ENCODE data around the gene DHRSX. TPM values are rescaled to one million over a fixed set of nuclear protein-coding genes. Genes with fewer than 3 reads are reported as not detected.

Gene DHRSX
- total RNA-seq, 8 experiments from 2014 or later, result 8.4 to 19.7 (median 13.6) TPM

DNA sequence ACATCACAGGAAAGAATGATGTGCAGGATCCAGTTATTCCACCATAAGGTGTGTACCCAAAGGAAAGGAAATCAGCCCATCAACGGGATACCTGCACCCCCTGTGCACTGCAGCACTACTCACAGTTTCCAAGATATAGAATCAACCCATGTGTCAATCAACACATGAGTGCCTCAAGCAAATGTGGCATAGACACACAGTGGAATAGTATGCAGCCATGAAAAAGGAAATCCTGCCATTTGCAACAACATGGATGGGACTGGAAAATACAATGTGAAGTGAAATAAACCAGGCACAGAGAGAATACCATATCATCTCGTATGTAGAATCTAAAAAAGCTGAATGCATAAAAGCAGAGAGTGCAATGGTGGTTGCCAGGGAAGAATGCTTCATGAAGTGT, 53.3 kb downstream of the DHRSX start:
- in situ Hi-C loops (cut with MboI; ENCODE audit: low pct_unique_long_range_greater_than_20kb in 2 of 9, low sequenced_read_pairs in 9 of 9, unreplicated experiment in 9 of 9), result no loop called here
- H3K4me1 ChIP-seq (replicated peaks in 1 of 2), result peaks cover 0 to 4% of the 10 kb centered on the region in 2 donors
- ATAC-seq (replicated peaks in 6 of 8), result no peak
- H3K27ac ChIP-seq, result no peak overlapping the region
- no peak overlapping the region for H3K4me3 ChIP-seq
- WGBS, 10 experiments, result 52 to 100% (median 95%) methylated on average over 1 to 2 of the region's 2 CpGs; no CpG with 5 or more reads in 6 of the 10 experiments

DNA sequence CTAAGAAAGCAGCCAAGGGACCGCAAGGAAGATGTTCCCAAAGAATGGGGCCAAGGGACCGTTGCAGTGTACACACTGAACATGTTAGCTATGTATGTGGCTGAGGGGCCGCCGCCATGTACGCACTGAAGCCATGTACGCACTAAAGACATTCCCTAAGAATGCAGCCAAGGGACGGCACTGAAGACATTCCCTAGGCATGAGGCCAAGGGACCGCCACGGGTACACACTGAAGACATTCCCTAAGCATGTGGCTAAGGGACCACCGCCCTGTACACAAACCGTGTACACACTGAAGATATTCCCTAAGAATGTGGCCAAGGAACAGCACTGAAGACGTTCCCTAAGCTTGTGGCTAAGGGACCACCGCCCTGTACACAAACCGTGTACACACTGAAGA, 54.0 kb downstream of the DHRSX start:
- Histone ChIP-seq H3K4me3 (no peak overlapping the region), H3K4me1 (replicated peaks in 1 of 2) (peaks cover 0 to under 1% of the 10 kb centered on the region in 2 donors), H3K27ac (no peak overlapping the region)
- WGBS, 10 experiments, result 86 to 100% (median 96%) methylated on average over 2 to 10 of the region's 14 CpGs; no CpG with 5 or more reads in 1 of the 10 experiments
- no peak for ATAC-seq (replicated peaks in 6 of 8)
- in situ Hi-C loops (cut with MboI; ENCODE audit: low pct_unique_long_range_greater_than_20kb in 2 of 9, low sequenced_read_pairs in 9 of 9, unreplicated experiment in 9 of 9), result no loop called here

DNA sequence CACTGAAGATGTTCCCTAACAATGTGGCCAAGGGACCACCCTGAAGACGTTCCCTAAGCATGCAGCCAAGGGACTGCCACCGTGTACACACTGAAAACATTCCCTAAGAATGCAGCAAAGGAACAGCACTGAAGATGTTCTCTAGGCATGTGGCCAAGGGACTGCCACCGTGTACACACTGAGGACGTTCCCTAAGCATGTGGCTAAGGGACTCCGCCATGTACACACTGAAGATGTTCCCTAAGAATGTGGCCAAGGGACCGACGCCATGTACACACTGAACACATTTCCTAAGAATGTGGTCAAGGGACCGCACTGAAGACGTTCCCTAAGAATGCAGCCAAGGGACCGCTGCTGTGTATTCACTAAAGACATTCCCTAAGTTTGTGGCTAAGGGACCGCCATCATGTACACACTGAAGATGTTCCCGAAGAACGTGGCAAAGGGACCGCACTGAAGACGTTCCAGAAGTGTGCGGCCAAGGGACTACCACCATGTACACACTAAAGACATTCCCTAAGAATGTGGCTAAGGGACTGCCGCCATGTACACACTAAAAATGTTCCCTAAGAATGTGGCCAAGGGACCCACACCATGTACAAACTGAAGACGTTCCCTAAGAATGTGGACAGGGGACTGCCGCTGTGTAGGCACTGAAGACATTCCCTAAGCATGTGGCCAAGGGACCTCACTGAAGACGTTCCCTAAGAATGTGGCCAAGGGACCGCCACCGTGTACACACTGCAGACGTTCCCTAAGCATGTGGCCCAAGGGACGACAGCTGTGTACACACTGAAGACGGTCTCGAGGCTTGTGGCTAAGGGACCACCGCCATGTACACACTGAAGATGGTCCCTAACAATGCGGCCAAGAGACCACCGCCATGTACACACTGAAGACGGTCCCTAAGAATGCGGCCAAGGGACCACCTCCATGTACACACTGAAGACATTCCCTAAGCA, 54.8 kb downstream of the DHRSX start:
- no peak for ATAC-seq (replicated peaks in 6 of 8)
- 70 to 100% (median 93%) methylated on average over 1 to 12 of the region's 31 CpGs; no CpG with 5 or more reads in 1 of the 10 experiments for WGBS, 10 experiments

DNA sequence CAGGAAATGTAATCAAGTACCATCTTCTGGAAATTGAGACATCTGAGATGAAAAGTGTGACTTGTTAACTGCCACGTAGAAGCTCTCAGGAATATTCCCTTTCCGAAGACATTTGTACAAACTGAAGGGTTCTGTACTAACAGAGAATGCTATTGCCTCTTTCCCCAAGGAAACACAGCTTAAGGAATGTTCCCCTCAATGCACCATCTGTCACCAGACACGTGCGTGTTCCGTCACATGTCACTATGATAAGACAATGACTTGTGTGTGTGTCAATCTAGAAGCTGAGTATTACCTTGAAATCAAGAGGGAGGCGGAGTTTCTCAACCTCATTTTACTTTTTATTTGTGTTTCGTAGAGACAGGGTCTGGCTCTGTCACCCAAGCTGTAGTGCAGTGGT, 58.1 kb downstream of the DHRSX start:
- in situ Hi-C loops (cut with MboI; ENCODE audit: low pct_unique_long_range_greater_than_20kb in 2 of 9, low sequenced_read_pairs in 9 of 9, unreplicated experiment in 9 of 9), result no loop called here
- 78 to 100% (median 85%) methylated on average over 2 to 7 of the region's 7 CpGs; no CpG with 5 or more reads in 3 of the 10 experiments for WGBS, 10 experiments
- Histone ChIP-seq H3K4me3 (no peak overlapping the region), H3K4me1 (replicated peaks in 1 of 2) (no peaks in the 10 kb centered on the region), H3K27ac (no peak overlapping the region)
- peak in 2 of 8 experiments; percentile 26 to 48 for ATAC-seq (replicated peaks in 6 of 8)

More for the DNA sequence above, 54.8 kb downstream of the DHRSX start:
- no peaks in the 10 kb centered on the region for H3K4me1 ChIP-seq (replicated peaks in 1 of 2)
- in situ Hi-C loops (cut with MboI; ENCODE audit: low pct_unique_long_range_greater_than_20kb in 2 of 9, low sequenced_read_pairs in 9 of 9, unreplicated experiment in 9 of 9), result no loop called here
- H3K27ac ChIP-seq, result no peak overlapping the region
- H3K4me3 ChIP-seq, result no peak overlapping the region

DNA sequence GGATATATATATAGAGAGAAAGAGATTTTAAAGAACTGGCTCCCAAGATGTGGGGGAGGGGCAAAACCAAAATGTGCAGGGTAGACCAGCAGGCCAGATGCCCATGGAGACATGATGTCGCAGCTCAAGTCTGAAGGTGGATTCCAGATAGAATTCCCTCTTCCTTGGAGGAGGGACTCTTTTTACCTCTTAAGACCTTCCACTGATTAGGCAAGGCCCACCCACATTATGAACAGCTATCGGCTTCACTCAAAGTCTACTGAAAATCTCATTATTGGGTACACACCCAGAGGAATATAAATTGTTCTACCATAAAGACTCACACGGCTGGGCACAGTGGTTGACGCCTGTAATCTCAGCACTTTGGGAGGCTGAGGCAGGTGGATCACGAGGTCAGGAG, 59.3 kb downstream of the DHRSX start:
- no peak for ATAC-seq (replicated peaks in 6 of 8)
- 83 to 100% (median 90%) methylated on average over 1 to 5 of the region's 5 CpGs; no CpG with 5 or more reads in 5 of the 10 experiments for WGBS, 10 experiments
- Histone ChIP-seq H3K4me3 (no peak overlapping the region), H3K4me1 (replicated peaks in 1 of 2) (no peaks in the 10 kb centered on the region), H3K27ac (no peak overlapping the region)
- in situ Hi-C loops (cut with MboI; ENCODE audit: low pct_unique_long_range_greater_than_20kb in 2 of 9, low sequenced_read_pairs in 9 of 9, unreplicated experiment in 9 of 9), result no loop called here

DNA sequence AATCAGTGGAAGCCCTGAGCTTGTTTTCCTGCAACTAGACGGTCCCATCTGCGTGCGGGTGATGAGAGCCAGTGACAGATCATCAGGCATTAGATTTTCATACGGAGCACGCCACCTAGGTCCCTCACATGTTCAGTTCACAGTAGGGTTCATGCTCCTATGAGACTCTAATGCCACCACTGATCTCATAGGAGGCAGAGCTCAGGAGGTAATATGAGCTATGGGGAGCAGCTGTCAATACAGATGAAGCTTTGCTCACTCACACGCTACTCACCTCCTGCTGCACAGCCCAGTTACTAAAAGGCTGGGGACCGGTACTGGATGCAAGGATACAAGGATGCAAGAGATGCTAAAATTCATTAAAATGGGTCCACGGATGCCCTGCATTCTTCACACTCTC, 61.2 kb downstream of the DHRSX start:
- ATAC-seq (replicated peaks in 6 of 8), result no peak
- Histone ChIP-seq H3K4me1 (replicated peaks in 1 of 2) (no peaks in the 10 kb centered on the region), H3K4me3 (no peak overlapping the region), H3K27ac (no peak overlapping the region)
- in situ Hi-C loops (cut with MboI; ENCODE audit: low pct_unique_long_range_greater_than_20kb in 2 of 9, low sequenced_read_pairs in 9 of 9, unreplicated experiment in 9 of 9), result no loop called here
- 83 to 100% (median 100%) methylated on average over 1 to 5 of the region's 8 CpGs; no CpG with 5 or more reads in 1 of the 10 experiments for WGBS, 10 experiments

DNA sequence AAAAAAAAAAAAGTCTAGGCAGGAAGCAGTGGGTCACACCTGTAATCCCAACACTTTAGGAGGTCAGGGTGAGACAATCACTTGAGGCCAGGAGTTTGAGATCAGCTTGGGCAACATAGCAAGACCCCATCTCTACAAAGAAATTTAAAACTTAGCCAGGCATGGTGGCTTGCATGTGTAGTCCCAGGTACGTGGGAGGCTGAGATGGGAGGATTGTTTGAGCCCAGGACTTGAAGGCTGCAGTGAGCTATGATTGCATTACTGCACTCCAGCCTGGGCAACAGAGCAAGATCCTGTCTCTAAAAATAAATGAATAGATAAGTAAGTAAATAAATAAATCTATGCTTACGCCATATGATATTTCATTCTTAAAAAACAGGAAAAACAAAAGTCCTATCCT, 65.3 kb downstream of the DHRSX start:
- in situ Hi-C loops (cut with MboI; ENCODE audit: low pct_unique_long_range_greater_than_20kb in 2 of 9, low sequenced_read_pairs in 9 of 9, unreplicated experiment in 9 of 9), result no loop called here
- 80 to 100% (median 100%) methylated on average over 1 to 2 of the region's 2 CpGs; no CpG with 5 or more reads in 5 of the 10 experiments for WGBS, 10 experiments
- Histone ChIP-seq H3K27ac (no peak overlapping the region), H3K4me1 (replicated peaks in 1 of 2) (no peaks in the 10 kb centered on the region), H3K4me3 (no peak overlapping the region)
- ATAC-seq (replicated peaks in 6 of 8), result no peak

DNA sequence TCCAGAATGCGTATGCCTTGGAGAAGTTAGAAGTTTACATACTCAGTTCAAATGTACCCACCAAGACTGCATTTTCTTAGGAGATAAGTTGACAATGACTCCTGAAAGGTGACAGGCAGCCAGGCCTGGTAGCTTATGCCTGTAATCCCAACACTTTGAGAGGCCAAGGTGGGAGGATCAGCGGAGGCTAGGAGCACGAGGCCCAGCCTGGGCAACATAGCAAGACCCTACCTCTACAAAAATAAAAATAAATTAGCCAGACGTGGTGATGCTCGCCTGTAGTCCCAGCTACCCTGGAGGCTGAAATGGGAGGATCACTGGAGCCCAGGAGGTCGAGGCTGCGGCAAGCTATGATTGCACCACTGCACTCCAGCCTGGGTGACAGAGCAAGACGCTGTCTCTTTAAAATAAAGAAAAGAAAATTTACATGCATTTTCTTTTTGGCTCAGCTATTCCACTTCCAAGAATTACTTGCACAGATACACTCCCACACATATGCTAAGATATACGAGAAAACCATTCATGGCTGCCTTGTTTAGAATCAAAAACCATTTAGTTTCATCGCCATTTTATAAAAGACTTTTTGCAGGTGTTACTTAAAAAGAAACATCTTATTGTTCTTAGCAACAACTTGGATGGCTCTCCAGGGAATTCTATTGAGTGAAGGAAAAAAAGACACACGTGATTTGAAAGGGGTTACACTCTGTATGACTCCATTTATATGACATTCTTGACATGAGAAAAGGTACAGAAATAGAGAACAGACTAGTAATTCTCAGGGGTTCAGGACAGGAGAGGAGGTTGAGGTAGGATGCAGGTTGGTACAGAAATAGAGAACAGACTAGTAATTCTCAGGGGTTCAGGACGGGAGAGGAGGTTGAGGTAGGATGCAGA, 66.3 kb downstream of the DHRSX start:
- in situ Hi-C loops (cut with MboI; ENCODE audit: low pct_unique_long_range_greater_than_20kb in 2 of 9, low sequenced_read_pairs in 9 of 9, unreplicated experiment in 9 of 9), result no loop called here
- no peaks in the 10 kb centered on the region for H3K4me1 ChIP-seq (replicated peaks in 1 of 2)
- ATAC-seq (replicated peaks in 6 of 8), result no peak
- WGBS, 10 experiments, result 48 to 85% (median 72%) methylated on average over 2 to 6 of the region's 12 CpGs; no CpG with 5 or more reads in 1 of the 10 experiments
- H3K27ac ChIP-seq, result no peak overlapping the region
- no peak overlapping the region for H3K4me3 ChIP-seq

DNA sequence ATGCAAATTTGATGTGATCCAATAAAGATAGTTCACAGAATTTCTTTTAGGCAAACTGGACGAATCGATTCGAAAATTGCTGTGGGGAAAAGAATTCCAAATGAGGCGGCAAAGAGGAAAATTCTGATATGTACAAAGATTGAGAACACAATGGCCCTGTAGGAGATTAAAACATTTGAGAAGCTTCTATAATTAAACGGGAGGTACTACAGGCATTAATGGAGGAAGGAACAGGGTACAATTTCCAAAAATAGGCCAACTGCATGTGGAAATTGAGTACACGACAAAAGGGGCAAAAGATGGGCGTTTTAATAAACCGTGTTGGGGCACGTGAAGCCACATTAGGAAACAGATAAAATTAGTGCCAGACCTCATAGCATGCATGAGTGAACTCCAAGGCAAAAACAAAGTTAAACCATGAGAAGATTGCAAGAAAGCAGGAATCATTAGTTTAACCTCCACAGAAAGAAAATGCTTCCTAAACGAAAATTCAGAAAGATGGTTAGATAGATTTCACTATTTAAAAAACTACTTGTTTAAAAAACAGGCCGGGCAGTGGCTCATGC, 68.4 kb downstream of the DHRSX start:
- Histone ChIP-seq H3K4me1 (replicated peaks in 1 of 2) (no peaks in the 10 kb centered on the region), H3K4me3 (no peak overlapping the region), H3K27ac (no peak overlapping the region)
- in situ Hi-C loops (cut with MboI; ENCODE audit: low pct_unique_long_range_greater_than_20kb in 2 of 9, low sequenced_read_pairs in 9 of 9, unreplicated experiment in 9 of 9), result no loop called here
- WGBS, 10 experiments, result 68 to 95% (median 84%) methylated on average over 9 to 11 of the region's 11 CpGs; no CpG with 5 or more reads in 1 of the 10 experiments
- ATAC-seq (replicated peaks in 6 of 8), result no peak

DNA sequence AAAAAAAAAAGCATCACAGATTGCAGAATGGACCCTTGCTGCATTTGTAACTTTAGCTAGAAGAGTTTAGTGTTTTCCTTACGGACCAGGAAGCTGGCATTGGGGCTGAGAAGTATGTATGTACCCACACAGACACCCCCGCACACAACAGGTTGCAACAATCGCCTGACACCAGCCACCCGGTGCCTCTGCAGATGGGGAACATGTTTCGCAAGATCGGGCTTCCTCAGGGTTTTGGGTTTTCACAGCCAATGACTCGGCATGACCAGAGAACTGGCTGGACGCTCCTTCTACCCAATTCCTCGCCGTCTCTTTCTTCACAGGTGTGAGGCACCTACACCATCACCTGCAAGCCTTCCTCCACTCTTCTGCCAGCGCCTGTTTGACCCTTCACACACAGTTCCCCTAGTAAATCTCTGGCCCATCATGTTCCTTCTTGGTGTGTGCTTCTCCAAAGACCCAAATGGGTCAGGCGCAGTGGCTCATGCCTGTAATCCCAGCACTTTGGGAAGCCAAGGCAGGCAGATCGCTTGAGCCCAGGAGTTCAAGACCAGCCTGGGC, 70.4 kb downstream of the DHRSX start:
- Histone ChIP-seq H3K4me3 (no peak overlapping the region), H3K4me1 (replicated peaks in 1 of 2) (no peaks in the 10 kb centered on the region), H3K27ac (no peak overlapping the region)
- in situ Hi-C loops (cut with MboI; ENCODE audit: low pct_unique_long_range_greater_than_20kb in 2 of 9, low sequenced_read_pairs in 9 of 9, unreplicated experiment in 9 of 9), result no loop called here
- 93 to 100% (median 100%) methylated on average over 1 to 8 of the region's 13 CpGs for WGBS, 10 experiments
- ATAC-seq (replicated peaks in 6 of 8), result no peak

DNA sequence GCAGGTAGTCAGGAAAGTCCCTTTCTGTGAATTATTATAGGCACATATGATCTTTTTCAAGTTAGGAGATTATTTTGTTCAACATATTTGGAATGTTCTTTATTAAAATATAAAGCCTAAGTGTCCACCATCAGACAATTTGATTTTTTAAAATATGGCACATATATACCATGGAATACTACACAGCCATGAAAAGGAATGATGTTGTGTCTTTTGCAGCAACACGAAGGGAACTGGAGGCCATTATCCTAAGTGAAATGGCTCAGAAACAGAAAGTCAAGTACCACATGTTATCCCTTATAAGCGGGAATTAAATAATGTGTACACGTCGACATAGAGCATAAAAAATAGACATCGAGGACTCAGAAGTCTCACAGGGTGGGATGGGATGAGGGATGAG, 73.0 kb downstream of the DHRSX start:
- H3K4me1 ChIP-seq (replicated peaks in 1 of 2), result no peaks in the 10 kb centered on the region
- no peak overlapping the region for H3K27ac ChIP-seq
- in situ Hi-C loops (cut with MboI; ENCODE audit: low pct_unique_long_range_greater_than_20kb in 2 of 9, low sequenced_read_pairs in 9 of 9, unreplicated experiment in 9 of 9), result no loop called here
- H3K4me3 ChIP-seq, result no peak overlapping the region
- WGBS, 10 experiments, result 80 to 100% (median 97%) methylated on average over 1 to 5 of the region's 5 CpGs; no CpG with 5 or more reads in 2 of the 10 experiments
- ATAC-seq (replicated peaks in 6 of 8), result no peak

DNA sequence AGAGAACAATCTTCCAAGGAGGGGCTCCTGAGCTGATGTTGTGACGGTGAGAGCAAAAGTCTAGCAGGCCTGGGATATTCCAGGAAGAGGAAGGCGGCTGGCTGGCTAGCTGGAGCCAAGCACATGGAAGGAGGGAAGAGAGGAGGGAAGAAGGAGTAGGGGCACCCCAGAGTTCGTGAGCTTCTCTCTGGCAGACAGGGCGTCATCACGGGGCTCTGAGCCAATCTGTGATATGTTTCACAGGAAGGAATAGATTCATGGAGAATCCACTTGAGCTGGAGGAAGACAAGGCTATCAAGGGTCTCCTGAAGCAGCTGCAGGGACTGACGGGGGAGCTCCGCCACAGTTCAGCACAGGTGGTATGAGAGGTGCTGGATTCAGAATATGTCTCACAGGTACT, 73.6 kb downstream of the DHRSX start:
- no peak for ATAC-seq (replicated peaks in 6 of 8)
- 0 to 92% (median 80%) methylated on average over 1 to 5 of the region's 7 CpGs; no CpG with 5 or more reads in 5 of the 10 experiments for WGBS, 10 experiments
- no peaks in the 10 kb centered on the region for H3K4me1 ChIP-seq (replicated peaks in 1 of 2)
- in situ Hi-C loops (cut with MboI; ENCODE audit: low pct_unique_long_range_greater_than_20kb in 2 of 9, low sequenced_read_pairs in 9 of 9, unreplicated experiment in 9 of 9), result no loop called here
- no peak overlapping the region for H3K4me3 ChIP-seq
- no peak overlapping the region for H3K27ac ChIP-seq

Measured in motor neuron (in vitro differentiated cells).